ENCODE results near the gene CCNY.

DNA sequence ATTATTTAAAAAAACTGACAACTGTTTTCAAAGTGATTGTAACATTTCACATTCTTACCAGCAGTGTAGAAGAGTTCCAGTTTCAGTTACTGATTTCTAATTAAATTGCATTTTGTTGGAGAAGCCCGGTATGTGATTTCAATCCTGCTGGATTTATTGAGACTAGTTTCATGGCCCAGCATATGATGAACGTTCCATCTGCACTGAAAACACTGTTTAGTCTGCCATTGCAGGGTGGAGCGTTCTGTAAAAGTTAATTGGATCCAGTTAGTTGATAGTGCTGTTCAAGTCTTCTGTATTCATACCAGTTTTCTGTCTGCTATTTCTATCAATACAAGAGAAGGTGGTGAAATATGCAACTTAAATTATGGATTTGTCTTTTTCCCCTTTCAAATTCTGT is 37.3 kb upstream of the CCNY start:
- TF ChIP-seq, protein P1, sequence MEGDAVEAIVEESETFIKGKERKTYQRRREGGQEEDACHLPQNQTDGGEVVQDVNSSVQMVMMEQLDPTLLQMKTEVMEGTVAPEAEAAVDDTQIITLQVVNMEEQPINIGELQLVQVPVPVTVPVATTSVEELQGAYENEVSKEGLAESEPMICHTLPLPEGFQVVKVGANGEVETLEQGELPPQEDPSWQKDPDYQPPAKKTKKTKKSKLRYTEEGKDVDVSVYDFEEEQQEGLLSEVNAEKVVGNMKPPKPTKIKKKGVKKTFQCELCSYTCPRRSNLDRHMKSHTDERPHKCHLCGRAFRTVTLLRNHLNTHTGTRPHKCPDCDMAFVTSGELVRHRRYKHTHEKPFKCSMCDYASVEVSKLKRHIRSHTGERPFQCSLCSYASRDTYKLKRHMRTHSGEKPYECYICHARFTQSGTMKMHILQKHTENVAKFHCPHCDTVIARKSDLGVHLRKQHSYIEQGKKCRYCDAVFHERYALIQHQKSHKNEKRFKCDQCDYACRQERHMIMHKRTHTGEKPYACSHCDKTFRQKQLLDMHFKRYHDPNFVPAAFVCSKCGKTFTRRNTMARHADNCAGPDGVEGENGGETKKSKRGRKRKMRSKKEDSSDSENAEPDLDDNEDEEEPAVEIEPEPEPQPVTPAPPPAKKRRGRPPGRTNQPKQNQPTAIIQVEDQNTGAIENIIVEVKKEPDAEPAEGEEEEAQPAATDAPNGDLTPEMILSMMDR (IDR thresholded peaks at IDR 0.05) = no peak
- no peak for TF ChIP-seq POLR2A (IDR thresholded peaks at IDR 0.05)

Measured in Peyer's patch (tissue), 4 donors.